NCI-H1417 treated with DMSO at 0.1 percent for 48 hours (cell line): ENCODE results near the gene CD5L.

Experiments
- DNase-seq: peaks from one replicate; lab custom pipeline; 2025; lab: John Stamatoyannopoulos, UW

The CD5L gene

DNA sequence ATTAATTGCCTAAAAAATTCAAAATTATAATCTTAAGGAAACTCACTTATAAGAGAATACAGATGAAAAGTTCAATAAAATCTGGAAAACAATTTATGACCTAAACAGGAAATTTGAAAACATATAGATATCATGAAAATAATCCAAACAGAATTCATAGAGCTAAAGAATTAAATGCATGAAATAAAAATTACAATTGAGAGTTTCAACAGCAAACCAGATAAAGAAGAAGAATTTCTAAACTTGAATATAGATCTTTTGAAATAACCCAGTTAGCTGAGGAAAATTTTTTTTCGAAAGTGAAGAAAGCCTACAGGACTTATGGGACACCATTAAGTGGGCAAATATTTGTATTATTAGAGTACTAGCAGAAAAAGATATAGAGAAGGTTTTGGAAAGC, 28.3 kb downstream of the CD5L start:
- no peak for DNase-seq

DNA sequence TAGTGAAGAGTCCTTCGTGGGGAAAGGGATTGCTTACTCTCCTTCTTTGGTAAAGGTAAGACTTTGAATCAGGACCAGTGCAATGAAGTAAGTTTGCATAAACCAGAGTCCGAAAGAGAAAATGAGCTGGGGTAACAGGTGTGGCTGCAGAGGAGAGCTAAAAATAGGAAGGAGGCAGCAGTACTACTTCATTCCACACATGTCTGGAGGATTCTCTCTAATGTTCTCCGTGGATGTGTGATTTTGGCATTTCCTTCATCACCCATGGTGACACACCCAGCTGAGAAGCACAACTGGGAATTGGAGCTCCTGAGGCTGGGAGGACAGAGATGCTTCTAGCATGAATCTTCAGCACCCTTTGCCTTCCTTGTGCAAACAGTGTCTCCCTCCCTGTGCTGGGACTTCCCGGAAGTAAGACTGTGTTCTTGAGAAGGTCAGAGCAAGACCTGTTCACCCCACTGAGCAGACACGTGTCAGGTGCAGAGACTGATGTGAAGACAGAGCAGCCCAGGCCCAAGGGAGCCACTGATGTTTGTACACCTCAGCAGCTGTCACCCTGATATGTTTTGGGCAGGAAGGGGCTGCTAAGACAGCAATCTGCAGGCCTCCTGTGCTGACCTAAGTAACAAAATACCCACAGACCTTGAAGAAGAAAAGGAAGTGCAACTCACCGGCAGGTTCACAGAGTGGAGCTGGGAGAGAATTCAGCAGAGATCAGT, 35.0 kb downstream of the CD5L start:
- DNase-seq = no peak

DNA sequence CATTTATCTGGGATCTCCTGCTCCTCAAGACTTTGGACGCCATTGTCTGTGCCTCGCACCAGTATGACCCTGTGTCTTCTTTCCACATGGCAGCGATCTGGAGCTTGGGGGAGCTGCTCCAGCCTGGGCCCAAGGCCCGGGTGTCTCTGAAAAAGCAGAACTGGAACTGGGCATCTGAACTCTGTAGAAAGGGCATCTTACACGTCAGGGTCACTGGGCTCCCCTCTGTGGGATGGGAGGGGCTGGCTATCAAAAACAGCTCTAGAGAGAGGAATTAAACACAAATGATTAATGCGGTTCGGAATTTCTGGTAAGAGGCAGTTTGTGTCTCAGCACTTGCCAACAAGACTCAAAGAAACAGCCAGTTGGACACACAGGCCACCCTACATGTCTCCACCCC, 37.8 kb downstream of the CD5L start:
- no peak for DNase-seq

DNA sequence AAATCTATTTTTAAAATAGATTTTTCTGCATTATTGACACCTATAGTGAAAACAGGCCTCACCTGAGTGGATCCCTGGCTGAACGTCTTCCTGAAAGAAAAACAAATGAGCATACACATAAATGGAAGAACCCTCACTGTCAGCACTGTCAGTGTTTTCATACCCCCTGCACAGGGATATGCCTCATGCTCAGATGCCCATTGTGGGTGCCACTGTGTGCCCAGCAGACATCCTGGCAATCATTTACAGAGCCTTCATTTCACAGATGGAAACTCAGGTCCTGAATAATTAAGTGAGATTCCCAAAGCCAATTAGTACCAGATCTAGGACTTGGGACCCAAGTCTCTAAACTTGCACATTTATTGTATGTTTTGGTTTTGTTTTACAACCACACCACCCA, 41.6 kb downstream of the CD5L start:
- DNase-seq = no peak

DNA sequence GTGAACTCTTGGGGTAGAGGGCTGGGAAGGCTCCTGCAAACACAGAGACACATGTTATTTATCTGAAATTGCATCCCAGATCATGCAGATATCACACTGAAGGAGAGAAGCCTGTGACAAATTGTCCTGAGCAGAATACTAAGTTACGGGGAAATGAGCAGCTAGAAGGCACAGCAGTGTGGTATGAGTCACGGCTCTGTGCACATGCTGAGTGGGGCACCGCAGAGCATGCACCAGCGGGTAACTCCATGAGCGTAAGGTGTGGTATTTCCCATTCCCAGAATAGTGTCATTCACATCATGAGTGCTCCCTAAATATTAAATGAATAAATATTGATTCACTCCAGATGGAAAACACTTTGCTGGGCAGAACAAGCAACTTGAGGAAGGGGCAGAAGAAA, 43.4 kb downstream of the CD5L start:
- no peak for DNase-seq

DNA sequence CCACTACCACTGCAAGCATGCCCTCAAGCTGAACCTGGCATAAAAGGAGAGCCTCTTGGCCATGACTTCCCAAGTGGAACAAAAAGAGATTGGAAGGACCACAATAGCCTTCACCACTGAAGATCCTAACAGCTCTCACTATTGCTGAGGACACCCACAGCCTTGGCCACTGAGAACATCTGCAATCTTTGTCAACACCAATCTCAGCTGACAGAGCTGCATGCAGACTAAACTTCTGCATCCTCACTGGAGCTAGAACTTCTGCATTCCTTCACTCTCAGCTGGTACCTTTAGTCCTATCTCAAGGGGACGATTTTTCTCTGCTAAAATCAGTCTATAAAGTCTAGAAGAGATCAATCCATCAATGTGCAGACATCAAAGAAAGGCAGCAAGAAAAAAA, 56.4 kb downstream of the CD5L start:
- no peak for DNase-seq

DNA sequence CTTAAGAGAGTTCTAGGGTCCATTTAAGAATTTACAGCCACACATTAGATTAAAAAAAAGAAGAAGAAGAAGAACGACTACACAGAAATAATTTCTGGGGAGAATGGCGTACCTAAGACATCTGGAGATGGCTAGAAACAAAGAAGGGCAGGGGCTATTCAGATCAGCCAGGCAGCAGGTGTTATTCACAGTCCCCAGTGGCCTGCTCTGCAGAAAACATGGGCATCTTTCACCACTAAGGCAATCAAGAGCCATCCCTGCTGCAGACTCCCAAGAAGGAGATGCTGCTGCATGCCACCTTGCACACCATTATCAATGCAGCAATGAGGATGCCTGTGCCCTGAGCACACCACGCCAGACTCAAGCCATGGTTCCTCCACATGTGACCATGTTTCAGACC, 56.8 kb downstream of the CD5L start:
- DNase-seq = no peak

DNA sequence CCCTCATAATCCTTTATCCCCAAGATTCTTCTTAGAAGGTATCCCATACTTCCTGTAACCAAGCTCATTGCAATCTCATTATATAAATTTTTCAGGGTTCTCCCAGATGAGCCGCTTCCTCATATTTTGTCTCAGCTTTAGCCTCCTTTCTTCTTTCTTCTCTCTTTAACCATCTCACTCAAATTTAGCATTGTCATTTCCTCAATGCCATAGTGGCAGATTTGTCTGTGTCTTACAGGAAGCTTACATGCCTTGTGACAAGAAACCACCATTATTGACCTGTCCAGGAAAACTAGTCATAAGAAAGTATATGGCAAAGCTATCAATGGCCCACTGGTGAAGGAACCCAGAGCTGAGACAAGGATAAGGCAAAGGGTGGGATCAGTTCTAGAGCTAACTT, 58.7 kb downstream of the CD5L start:
- DNase-seq = no peak

DNA sequence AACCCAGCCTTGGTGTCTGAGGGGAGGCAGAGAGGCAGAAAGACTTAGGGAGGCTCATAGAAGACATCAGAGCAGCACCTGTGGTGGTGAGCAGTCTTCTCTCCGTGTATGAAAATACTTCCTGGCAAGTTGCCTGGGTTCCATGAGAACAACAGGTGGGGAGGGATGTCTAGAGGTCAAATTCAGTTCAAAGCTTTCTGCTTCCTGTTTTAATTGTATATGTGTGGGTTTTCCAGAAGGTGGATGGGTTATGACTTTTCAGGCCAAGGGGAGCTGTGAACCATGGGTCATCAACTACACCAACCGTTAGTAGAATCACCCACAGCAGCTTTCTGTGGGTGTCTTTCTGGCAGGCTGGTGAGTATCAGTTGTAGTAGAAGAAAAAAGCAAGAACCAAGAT, 60.6 kb downstream of the CD5L start:
- no peak for DNase-seq
